Neural progenitor cell (in vitro differentiated cells): ENCODE results near the gene CCDC102A. TPM values are rescaled to one million over a fixed set of nuclear protein-coding genes. Genes with fewer than 3 reads are reported as not detected.

Source experiments
- DNase-seq: peaks from one replicate; pipeline ENCODE4 v3.0.0-alpha.2; 2016; ENCODE audit warnings: low spot score
- H2AFZ ChIP-seq: fragments of 200-600 bp; sonication (generic); replicated peaks from 2 replicates; pipeline ENCODE4 v1.6.1; 2016; ENCODE audit warnings: antibody characterized with exemption
- H3F3A ChIP-seq: fragments of 200-600 bp; sonication (generic); 2 replicates; pipeline ENCODE4 v1.6.1; 2016; ENCODE audit warnings: antibody characterized with exemption, low read depth
- H3K27ac ChIP-seq: fragments of 200-600 bp; sonication (generic); 2 replicates; pipeline ENCODE4 v1.5.1; 2016; ENCODE audit warnings: mild to moderate bottlenecking
- H3K27me3 ChIP-seq: fragments of 200-600 bp; sonication (generic); 2 replicates; pipeline ENCODE4 v1.6.1; 2016; ENCODE audit warnings: mild to moderate bottlenecking, moderate library complexity
- H3K36me3 ChIP-seq: fragments of 200-600 bp; sonication (generic); 2 replicates; pipeline ENCODE4 v1.5.1; 2016
- H3K4me1 ChIP-seq: fragments of 200-600 bp; sonication (generic); 2 replicates; pipeline ENCODE4 v1.6.1; 2016; ENCODE audit warnings: mixed run types
- H3K4me2 ChIP-seq: fragments of 200-600 bp; sonication (generic); 2 replicates; pipeline ENCODE4 v1.6.1; 2016
- H3K4me3 ChIP-seq: fragments of 200-600 bp; sonication (generic); 2 replicates; pipeline ENCODE4 v1.5.1; 2016
- H3K79me2 ChIP-seq: fragments of 200-600 bp; sonication (generic); 2 replicates; pipeline ENCODE4 v1.6.1; 2016; ENCODE audit warnings: low read depth
- H3K9ac ChIP-seq: fragments of 200-600 bp; sonication (generic); 2 replicates; pipeline ENCODE4 v1.6.1; 2016
- H3K9me3 ChIP-seq: fragments of 200-600 bp; sonication (generic); 2 replicates; pipeline ENCODE4 v1.5.1; 2016; ENCODE audit warnings: low read depth
- H4K20me1 ChIP-seq: fragments of 200-600 bp; sonication (generic); 2 replicates; pipeline ENCODE4 v1.6.1; 2016; ENCODE audit warnings: low read depth
- H3K27ac Mint-ChIP-seq: 3 replicates; pipeline ENCODE4 v1.8.0; 2021; ENCODE audit warnings: mixed read lengths
- H3K27me3 Mint-ChIP-seq: 2 replicates; pipeline ENCODE4 v1.8.0; 2022; ENCODE audit warnings: low read depth, mild to moderate bottlenecking, inconsistent platforms, moderate library complexity, mixed read lengths; ENCODE audit not compliant: insufficient read depth
- H3K36me3 Mint-ChIP-seq: 3 replicates; pipeline ENCODE4 v1.8.0; 2021; ENCODE audit warnings: mixed read lengths
- H3K4me1 Mint-ChIP-seq: 3 replicates; pipeline ENCODE4 v1.8.0; 2021; ENCODE audit warnings: mixed read lengths
- H3K4me3 Mint-ChIP-seq: 3 replicates; pipeline ENCODE4 v1.8.0; 2021; ENCODE audit warnings: mild to moderate bottlenecking, moderate library complexity, mixed read lengths
- H3K9me3 Mint-ChIP-seq: 3 replicates; pipeline ENCODE4 v1.8.0; 2020; ENCODE audit warnings: mixed read lengths
- EZH2 ChIP-seq: fragments of 200-600 bp; sonication (generic); IDR thresholded peaks from 2 replicates; pipeline ENCODE4 v1.6.1; 2017; ENCODE audit warnings: antibody characterized with exemption, mild to moderate bottlenecking, moderate library complexity
- EZH2phosphoT487 ChIP-seq: fragments of 200-600 bp; sonication (generic); IDR thresholded peaks from 2 replicates; pipeline ENCODE4 v1.6.1; 2017; ENCODE audit warnings: antibody characterized with exemption
- total RNA-seq: library from RNA; depleted of rRNA; stranded (reverse); fragments of >200 nt; gene quantifications from 2 replicates; pipeline ENCODE4 v1.2.3, GENCODE V29; 2015; ENCODE audit warnings: low replicate concordance
- TF ChIP-seq, protein P1 (sequence below): fragments of 200-600 bp; sonication (generic); IDR thresholded peaks from 2 replicates; pipeline ENCODE4 v1.5.1; 2017; ENCODE audit warnings: antibody characterized with exemption, mild to moderate bottlenecking

CCDC102A gene
- total RNA-seq, 1 donor from 2014 or later, result 3.9 TPM

DNA sequence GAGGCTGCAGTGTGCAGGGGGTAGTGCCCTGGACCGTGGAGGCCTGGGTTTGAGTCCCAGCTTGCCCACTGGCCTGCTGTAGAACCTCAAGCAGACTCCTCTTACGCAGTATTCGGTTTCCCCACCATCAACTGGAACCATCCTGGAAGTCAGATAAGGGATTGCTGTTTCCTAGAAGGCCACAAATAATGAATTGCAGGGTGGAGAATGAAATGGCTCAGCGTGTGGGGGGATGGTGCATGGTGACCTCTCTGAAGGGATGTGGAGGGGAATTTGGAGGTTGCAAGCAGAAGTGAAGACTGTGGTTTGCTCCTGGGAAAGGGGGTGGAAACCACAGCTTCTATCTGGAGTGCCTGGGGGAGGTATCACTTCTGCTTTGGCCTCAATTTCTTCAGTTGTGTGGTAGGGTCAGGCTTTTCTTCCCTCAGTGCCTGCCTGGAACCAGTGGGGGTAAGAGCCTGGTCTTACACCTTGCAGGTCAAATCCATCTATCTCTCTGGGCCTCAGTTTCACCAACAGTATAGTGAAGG lies 7.8 kb upstream of the CCDC102A start:
- Histone ChIP-seq H3K9me3 (no peaks in the 10 kb centered on the region), H3K4me2 (no peak overlapping the region), H3K27ac (no peak overlapping the region), H3K36me3 (no peaks in the 10 kb centered on the region), H3F3A (no peaks in the 10 kb centered on the region), H2AFZ (no peak overlapping the region), H3K9ac (no peak overlapping the region), H4K20me1 (no peaks in the 10 kb centered on the region), H3K79me2 (no peaks in the 10 kb centered on the region), H3K4me3 (no peak overlapping the region), H3K27me3 (no peaks in the 10 kb centered on the region), H3K4me1 (peaks cover 3% of the 10 kb centered on the region)
- no peak overlapping the region for H3K4me3 Mint-ChIP-seq
- H3K4me1 Mint-ChIP-seq, result peaks cover 14% of the 10 kb centered on the region
- H3K36me3 Mint-ChIP-seq, result no peaks in the 10 kb centered on the region
- H3K27me3 Mint-ChIP-seq, result peaks cover 6% of the 10 kb centered on the region
- H3K27ac Mint-ChIP-seq, result no peak overlapping the region
- TF ChIP-seq, protein P1, sequence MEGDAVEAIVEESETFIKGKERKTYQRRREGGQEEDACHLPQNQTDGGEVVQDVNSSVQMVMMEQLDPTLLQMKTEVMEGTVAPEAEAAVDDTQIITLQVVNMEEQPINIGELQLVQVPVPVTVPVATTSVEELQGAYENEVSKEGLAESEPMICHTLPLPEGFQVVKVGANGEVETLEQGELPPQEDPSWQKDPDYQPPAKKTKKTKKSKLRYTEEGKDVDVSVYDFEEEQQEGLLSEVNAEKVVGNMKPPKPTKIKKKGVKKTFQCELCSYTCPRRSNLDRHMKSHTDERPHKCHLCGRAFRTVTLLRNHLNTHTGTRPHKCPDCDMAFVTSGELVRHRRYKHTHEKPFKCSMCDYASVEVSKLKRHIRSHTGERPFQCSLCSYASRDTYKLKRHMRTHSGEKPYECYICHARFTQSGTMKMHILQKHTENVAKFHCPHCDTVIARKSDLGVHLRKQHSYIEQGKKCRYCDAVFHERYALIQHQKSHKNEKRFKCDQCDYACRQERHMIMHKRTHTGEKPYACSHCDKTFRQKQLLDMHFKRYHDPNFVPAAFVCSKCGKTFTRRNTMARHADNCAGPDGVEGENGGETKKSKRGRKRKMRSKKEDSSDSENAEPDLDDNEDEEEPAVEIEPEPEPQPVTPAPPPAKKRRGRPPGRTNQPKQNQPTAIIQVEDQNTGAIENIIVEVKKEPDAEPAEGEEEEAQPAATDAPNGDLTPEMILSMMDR, result no peak
- no peak for TF ChIP-seq EZH2phosphoT487
- no peak for TF ChIP-seq EZH2
- no peak for DNase-seq
- no peaks in the 10 kb centered on the region for H3K9me3 Mint-ChIP-seq

DNA sequence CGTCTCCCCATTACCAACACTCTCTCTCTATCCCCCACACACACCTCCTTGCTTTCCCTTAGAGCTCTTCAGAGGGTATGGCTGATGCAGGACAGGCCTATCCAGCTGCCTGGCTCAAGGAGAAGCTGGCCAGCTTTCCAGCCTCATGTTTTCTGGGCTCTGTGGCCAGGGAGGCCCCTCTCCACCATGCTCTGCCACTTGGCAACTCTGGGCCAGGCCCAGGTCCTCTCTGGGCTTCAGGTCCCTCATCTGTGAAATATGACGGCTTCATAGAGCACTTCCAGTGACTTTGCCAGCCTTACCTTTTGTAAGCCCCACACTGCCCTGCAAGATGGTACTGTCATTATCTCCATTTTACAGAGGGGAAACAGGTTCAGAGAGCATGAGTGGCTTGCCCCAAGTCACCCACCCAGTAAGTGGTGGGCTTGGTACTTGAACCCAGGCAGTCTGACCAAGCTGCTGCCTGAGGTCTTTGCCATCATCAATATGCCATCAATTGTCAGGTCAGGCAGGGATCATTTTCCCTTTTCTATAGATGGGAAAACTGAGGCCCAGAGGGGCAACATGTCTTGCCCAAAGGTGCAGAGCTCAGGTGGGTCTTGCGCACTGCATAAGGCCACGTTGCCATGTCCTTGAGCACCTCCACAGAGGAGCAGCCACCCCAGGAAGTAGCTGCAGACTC lies 5.5 kb upstream of the CCDC102A start:
- Histone ChIP-seq H2AFZ (no peak overlapping the region), H3K4me2 (no peak overlapping the region), H3K9ac (no peak overlapping the region), H3F3A (peaks cover 14% of the 10 kb centered on the region), H3K4me1 (peaks cover 9% of the 10 kb centered on the region), H3K9me3 (no peaks in the 10 kb centered on the region), H3K27me3 (no peaks in the 10 kb centered on the region), H3K4me3 (no peak overlapping the region), H3K27ac (no peak overlapping the region), H3K36me3 (no peaks in the 10 kb centered on the region), H4K20me1 (no peaks in the 10 kb centered on the region), H3K79me2 (no peaks in the 10 kb centered on the region)
- no peak for DNase-seq
- Mint-ChIP-seq H3K27me3 (peaks cover 6% of the 10 kb centered on the region), H3K4me1 (peaks cover 22% of the 10 kb centered on the region), H3K36me3 (no peaks in the 10 kb centered on the region), H3K9me3 (no peaks in the 10 kb centered on the region), H3K4me3 (peak overlapping the region; percentile 35), H3K27ac (no peak overlapping the region)
- no peak for TF ChIP-seq EZH2phosphoT487
- TF ChIP-seq EZH2, result no peak
- TF ChIP-seq, protein P1, result no peak

DNA sequence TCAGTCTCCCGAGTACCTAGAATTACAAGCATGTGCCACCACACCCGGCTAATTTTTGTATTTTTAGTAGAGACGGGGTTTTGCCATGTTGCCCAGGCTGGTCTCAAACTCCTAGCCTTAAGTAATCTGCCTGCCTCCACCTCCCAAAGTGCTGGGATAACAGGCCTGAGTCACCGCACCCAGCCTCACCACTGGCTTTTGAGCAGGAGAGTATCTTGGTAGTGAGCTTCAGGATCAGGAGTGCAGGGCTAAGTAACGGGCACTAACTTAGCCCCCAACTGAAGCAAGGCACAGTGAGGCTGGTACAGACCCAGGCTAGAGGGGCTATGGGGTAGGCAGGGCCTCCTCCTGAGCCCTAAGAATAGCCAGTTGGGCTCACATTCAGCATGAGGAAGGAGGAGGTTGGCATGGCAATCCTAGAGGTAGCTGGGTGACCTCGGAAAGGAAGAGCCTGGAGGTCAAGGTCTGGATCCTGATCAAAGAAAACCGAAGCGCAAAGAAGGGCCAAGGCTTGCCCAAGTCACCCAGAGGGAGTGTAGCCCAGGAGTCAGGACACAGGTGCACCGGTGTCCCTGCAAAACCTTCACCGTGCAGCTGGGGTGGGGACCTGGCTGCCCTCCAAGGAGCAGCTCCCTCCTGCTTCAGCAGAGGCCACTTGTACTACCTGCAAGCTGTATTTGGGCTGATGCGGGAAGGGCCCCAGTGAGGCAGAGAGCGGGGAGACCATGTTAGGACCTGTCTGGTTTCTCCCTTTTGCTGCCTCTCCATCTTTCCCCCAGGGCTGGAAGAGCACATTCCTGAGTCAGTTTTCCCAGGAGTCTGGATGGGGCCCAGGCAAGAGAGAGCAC lies 4.8 kb upstream of the CCDC102A start:
- no peak for DNase-seq
- Histone ChIP-seq H3F3A (peaks cover 20% of the 10 kb centered on the region), H3K4me2 (no peak overlapping the region), H3K9ac (no peak overlapping the region), H3K79me2 (no peaks in the 10 kb centered on the region), H3K4me1 (peaks cover 9% of the 10 kb centered on the region), H3K27me3 (no peaks in the 10 kb centered on the region), H3K4me3 (no peak overlapping the region), H4K20me1 (no peaks in the 10 kb centered on the region), H2AFZ (no peak overlapping the region), H3K9me3 (no peaks in the 10 kb centered on the region), H3K36me3 (no peaks in the 10 kb centered on the region), H3K27ac (no peak overlapping the region)
- no peaks in the 10 kb centered on the region for H3K36me3 Mint-ChIP-seq
- TF ChIP-seq EZH2phosphoT487 (no peak), EZH2 (no peak)
- TF ChIP-seq, protein P1, result no peak
- H3K27ac Mint-ChIP-seq, result no peak overlapping the region
- no peak overlapping the region for H3K4me3 Mint-ChIP-seq
- H3K9me3 Mint-ChIP-seq, result no peaks in the 10 kb centered on the region
- H3K4me1 Mint-ChIP-seq, result peaks cover 22% of the 10 kb centered on the region
- H3K27me3 Mint-ChIP-seq, result peaks cover 8% of the 10 kb centered on the region
